Adrenal gland (tissue), 12 donors: Measurements from ENCODE around the gene DARS1. TPM values are rescaled to one million over a fixed set of nuclear protein-coding genes. Genes with fewer than 3 reads are reported as not detected.
"Not testable (repeated sequence)": the region's sequence is repeated elsewhere in the genome, so short reads cannot be mapped to it uniquely, and the experiment has no call there.

Source experiments
- DNase-seq, 7 donors: peaks; one replicate each; pipeline ENCODE4 v3.0.0-alpha.2; 2019 to 2020
- H3K27ac ChIP-seq, 5 donors: fragments of 200-600 bp; sonication (generic) in 4 of 5; 1 replicate in 3 of 5; 2 replicates in 2 of 5; pipeline versions ENCODE4 v1.5.1 to v1.8.0; 2016 to 2020; ENCODE audit warnings: mild to moderate bottlenecking in 1 of 5
- H3K27me3 ChIP-seq: fragments of 200-600 bp; 2 replicates; pipeline ENCODE4 v1.8.0; 2021
- H3K36me3 ChIP-seq, 2 donors: fragments of 200-600 bp; replicated peaks in 1 of 2; 1 replicate in 1 of 2; 2 replicates in 1 of 2; pipeline versions ENCODE4 v1.5.1 to v1.8.0; 2018 to 2022
- H3K4me1 ChIP-seq, 2 donors: fragments of 200-600 bp; replicated peaks in 1 of 2; 1 replicate in 1 of 2; 2 replicates in 1 of 2; pipeline versions ENCODE4 v1.5.1 to v1.8.0; 2018 to 2021
- H3K4me3 ChIP-seq, 4 donors: fragments of 200-600 bp; sonication (generic) in 3 of 4; one replicate each; pipeline ENCODE4 v1.5.1; 2016 to 2018
- H3K9me3 ChIP-seq, 3 donors: fragments of 200-600 bp; sonication (generic) in 1 of 3; replicated peaks in 1 of 3; 1 replicate in 2 of 3; 2 replicates in 1 of 3; pipeline versions ENCODE4 v1.5.1 to v1.8.0; 2016 to 2021
- POLR2A ChIP-seq, 2 donors: fragments of 450-650 bp; IDR thresholded peaks; one replicate each; pipeline ENCODE4 v1.6.1; 2017; ENCODE audit warnings: antibody characterized with exemption in 2 of 2, mild to moderate bottlenecking in 2 of 2, moderate library complexity in 1 of 2
- WGBS, 4 donors: extraction: QIAGEN DNeasy Blood & Tissue Kit in 2 of 4; methylation state at CpG; one replicate each; pipeline versions ENCODE4 v1.1.5 to v1.1.7; 2013 to 2017; 5-methylcytosine and 5-hydroxymethylcytosine counted together
- intact Hi-C, 2 donors: fragments of 100-400 bp; cut with DNase I; formaldehyde crosslinking; loops; one replicate each; pipeline versions ENCODE4 v1.14.1 to v1.15.0; 2022 to 2023
- polyA plus RNA-seq, 3 donors: library from polyadenylated mRNA; stranded (reverse); fragments of 200-250 nt in 2 of 3; fragments of 350-450 nt in 1 of 3; fragmentation: Illumina TruSeq in 1 of 3; extraction: RNeasy Lipid Tissue Mini Kit (QIAGEN cat#74804) in 1 of 3; gene quantifications; one replicate each; pipeline ENCODE4 v1.2.3, GENCODE V29; 2013 to 2014
- total RNA-seq, 9 donors: library from RNA; depleted of rRNA in 4 of 9; stranded (reverse); fragments of >200 nt in 4 of 9; fragments of 120-200 nt in 1 of 9; fragmentation: NEBNext Ultra II Directional in 1 of 9; extraction: Animal tissue kit (Norgen Biotek cat#: 25700) in 1 of 9; gene quantifications; one replicate each; pipeline versions ENCODE4 v1.1.0 to v1.2.4, GENCODE V29; 2013 to 2023
- TF ChIP-seq, protein P1 (sequence below), 6 experiments: fragments of 450-650 bp in 4 of 6; fragments of 200-600 bp in 2 of 6; sonication (generic) in 1 of 6; IDR thresholded peaks; 1 replicate in 5 of 6; 2 replicates in 1 of 6; pipeline versions ENCODE4 v1.5.1 to v1.8.0; 2016 to 2021; ENCODE audit warnings: antibody characterized with exemption in 6 of 6, mild to moderate bottlenecking in 2 of 6, moderate library complexity in 1 of 6
- donor health status: healthy with polysubstance abuse.
- donor health status: Bipolar disorder and iron deficiency.
- donor health status: DM: yes; HTN: yes; CAD: no.
- donor health status: DM: no; HTN: no; CAD: no.
- donor health status: DM: no; HTN: no; CAD: no.
- donor health status: DM: yes; HTN: yes; CAD: no.

DARS1 gene
- total and polyA plus RNA-seq, 12 donors = 50.6 to 159 (median 82.9) TPM

DNA sequence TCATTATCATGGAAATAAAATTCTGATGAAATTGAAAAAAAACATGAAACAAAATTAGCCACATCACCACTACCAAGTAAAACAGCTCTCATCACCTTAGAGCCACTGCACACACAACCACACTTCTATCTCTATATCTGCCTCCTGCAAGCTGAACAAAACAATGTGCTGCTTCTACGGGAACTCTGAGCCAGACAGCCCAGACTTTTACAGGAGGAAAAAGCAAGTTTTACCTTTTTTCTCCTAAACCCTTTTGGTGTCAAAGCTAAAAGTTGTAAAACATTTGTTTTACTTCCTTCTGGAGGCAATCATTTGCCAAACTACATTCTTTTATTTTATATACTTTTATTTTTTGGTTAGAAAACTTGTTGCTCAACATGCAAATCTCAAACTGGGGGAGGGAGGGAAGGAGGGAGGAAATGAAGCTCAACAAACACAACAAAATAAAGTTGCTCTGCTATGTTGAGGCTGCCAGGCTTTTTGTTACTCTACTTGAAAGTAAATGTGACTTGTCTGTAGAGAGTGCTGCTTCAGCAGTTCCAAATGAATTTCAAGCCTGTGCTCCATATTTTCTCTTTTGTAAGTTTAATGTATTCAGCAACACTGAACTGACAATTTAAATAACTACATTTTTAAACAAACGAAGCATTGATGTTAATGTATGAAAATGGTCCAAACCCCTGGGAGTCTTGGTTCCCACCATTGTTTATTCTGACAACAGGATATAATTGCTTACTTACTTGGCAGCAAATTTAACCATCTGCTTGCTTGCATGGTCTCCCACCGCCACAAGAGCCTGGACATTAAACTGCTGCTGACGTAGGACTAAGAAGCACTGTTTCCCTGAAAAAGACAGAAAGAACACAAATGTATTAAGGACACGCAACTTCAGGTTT, 24.5 kb downstream of the DARS1 start:
- no peak for DNase-seq
- TF ChIP-seq POLR2A (IDR thresholded peaks at IDR 0.05) = no peak
- TF ChIP-seq, protein P1, sequence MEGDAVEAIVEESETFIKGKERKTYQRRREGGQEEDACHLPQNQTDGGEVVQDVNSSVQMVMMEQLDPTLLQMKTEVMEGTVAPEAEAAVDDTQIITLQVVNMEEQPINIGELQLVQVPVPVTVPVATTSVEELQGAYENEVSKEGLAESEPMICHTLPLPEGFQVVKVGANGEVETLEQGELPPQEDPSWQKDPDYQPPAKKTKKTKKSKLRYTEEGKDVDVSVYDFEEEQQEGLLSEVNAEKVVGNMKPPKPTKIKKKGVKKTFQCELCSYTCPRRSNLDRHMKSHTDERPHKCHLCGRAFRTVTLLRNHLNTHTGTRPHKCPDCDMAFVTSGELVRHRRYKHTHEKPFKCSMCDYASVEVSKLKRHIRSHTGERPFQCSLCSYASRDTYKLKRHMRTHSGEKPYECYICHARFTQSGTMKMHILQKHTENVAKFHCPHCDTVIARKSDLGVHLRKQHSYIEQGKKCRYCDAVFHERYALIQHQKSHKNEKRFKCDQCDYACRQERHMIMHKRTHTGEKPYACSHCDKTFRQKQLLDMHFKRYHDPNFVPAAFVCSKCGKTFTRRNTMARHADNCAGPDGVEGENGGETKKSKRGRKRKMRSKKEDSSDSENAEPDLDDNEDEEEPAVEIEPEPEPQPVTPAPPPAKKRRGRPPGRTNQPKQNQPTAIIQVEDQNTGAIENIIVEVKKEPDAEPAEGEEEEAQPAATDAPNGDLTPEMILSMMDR (IDR thresholded peaks at IDR 0.05) = no peak
- Histone ChIP-seq H3K36me3 (peaks cover 0 to 4% of the 10 kb centered on the region in 2 donors), H3K27me3 (no peaks in the 10 kb centered on the region), H3K27ac (peak overlapping the region in 1 of 5 donors; percentile 13), H3K4me1 (peaks cover 0 to 25% of the 10 kb centered on the region in 2 donors), H3K4me3 (no peak overlapping the region), H3K9me3 (no peaks in the 10 kb centered on the region)
- WGBS, 4 donors = 67 to 74% (median 73%) methylated on average over 5 of the region's 5 CpGs
- intact Hi-C loops = no loop called here

DNA sequence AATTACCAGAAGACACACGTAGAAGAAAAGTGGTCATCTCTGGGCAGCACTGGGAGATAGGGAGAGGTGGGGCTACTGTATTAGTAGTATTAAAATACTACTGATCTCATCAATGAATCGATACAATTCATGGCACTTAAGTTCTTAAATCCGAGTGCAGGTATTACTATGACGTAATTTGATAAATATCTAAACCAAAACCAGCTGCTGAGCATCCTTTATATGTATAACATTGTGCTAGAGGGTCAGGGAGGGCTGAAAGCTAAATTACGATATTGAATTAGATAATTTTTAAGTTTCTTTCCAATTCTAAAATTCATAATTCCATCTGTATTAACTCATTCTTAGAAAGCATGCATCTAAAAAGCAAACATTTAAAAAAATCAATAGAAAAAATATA, 25.3 kb downstream of the DARS1 start:
- intact Hi-C loops = no loop called here

DNA sequence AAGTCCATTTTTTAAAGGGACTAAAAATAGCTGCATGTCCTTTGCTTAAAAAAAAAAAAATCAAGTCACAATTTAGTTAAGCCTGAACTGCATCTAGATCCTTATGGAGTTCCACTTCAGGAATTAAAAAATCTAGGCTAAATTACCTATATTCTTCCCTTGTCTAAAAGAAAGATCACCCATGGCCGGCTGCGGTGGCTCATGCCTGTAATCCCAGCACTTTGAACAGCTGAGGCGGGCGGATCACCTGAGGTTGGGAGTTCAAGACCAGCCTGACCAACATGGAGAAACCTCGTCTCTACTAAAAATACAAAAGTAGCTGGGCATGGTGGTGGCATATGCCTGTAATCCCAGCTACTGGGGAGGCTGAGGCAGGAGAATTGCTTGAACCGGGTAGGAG, 26.5 kb downstream of the DARS1 start:
- intact Hi-C loops, H3K36me3 ChIP-seq, H3K4me3 ChIP-seq, H3K27ac ChIP-seq, H3K9me3 ChIP-seq, DNase-seq, H3K27me3 ChIP-seq: not testable (repeated sequence)
- 95 to 97% (median 95%) methylated on average over 6 of the region's 6 CpGs for WGBS, 4 donors
- peaks cover 0 to 27% of the 10 kb centered on the region in 2 donors for H3K4me1 ChIP-seq

More for the DNA sequence above, 25.3 kb downstream of the DARS1 start:
- WGBS, 4 donors = 82 to 91% (median 86%) methylated on average over 5 of the region's 5 CpGs
- TF ChIP-seq, protein P1 (IDR thresholded peaks at IDR 0.05) = no peak
- TF ChIP-seq POLR2A (IDR thresholded peaks at IDR 0.05) = no peak
- no peaks in the 10 kb centered on the region for H3K9me3 ChIP-seq
- H3K27ac ChIP-seq = no peak overlapping the region
- H3K27me3 ChIP-seq = no peaks in the 10 kb centered on the region
- H3K4me3 ChIP-seq = no peak overlapping the region
- peaks cover 0 to 2% of the 10 kb centered on the region in 2 donors for H3K36me3 ChIP-seq
- H3K4me1 ChIP-seq = peaks cover 0 to 27% of the 10 kb centered on the region in 2 donors
- DNase-seq = no peak

- Histone ChIP-seq H3K36me3 (no peaks in the 10 kb centered on the region), H3K4me3 (no peak overlapping the region), H3K27me3 (no peaks in the 10 kb centered on the region), H3K9me3 (no peaks in the 10 kb centered on the region), H3K4me1 (peaks cover 4 to 13% of the 10 kb centered on the region in 2 donors), H3K27ac (no peak overlapping the region)
- intact Hi-C loops = no loop called here
- TF ChIP-seq, protein P1 (IDR thresholded peaks at IDR 0.05) = no peak
- TF ChIP-seq POLR2A (IDR thresholded peaks at IDR 0.05) = no peak
- 88 to 98% (median 94%) methylated on average over 5 of the region's 5 CpGs for WGBS, 4 donors
- DNase-seq = no peak
Observed at GRCh38 chr2:135954020-135954601, 31.3 kb downstream of the DARS1 start.
